IMR-90 (cell line): ENCODE measurements around the gene UBQLN1.

Source experiments
- CTCF ChIP-seq: conservative IDR thresholded peaks from 2 replicates; pipeline ENCODE4 v1.5.1; 2012; ENCODE audit warnings: mild to moderate bottlenecking, low read depth, low read length, improper control_type of control experiment
- POLR2A ChIP-seq: IDR thresholded peaks from 2 replicates; pipeline ENCODE4 v1.6.1; 2012; ENCODE audit warnings: mild to moderate bottlenecking, low read depth, low read length

GRCh38 chr9:83646500-83647239 is 61.1 kb downstream of the UBQLN1 start:
- TF ChIP-seq CTCF: no peak
- no peak for TF ChIP-seq POLR2A
